Upper lobe of right lung (tissue), 1 donor: ENCODE data around the gene ZNF716. TPM values are rescaled to one million over a fixed set of nuclear protein-coding genes. Genes with fewer than 3 reads are reported as not detected.
"Not testable (repeated sequence)": the region's sequence is repeated elsewhere in the genome, so short reads cannot be mapped to it uniquely, and the experiment has no call there.

Experiments
- ATAC-seq: fragments of 200-7000 bp; cut with Tn5 transposase; one replicate; pipeline ENCODE4 v1.9.1; 2020; ENCODE audit warnings: mild to moderate bottlenecking, moderate library complexity
- DNase-seq: peaks from one replicate; pipeline ENCODE4 v3.0.0-alpha.2; 2020
- H3K27ac ChIP-seq: fragments of 200-600 bp; one replicate; pipeline ENCODE4 v1.8.0; 2022
- H3K27me3 ChIP-seq: fragments of 200-600 bp; one replicate; pipeline ENCODE4 v1.8.0; 2022; ENCODE audit warnings: mild to moderate bottlenecking
- H3K36me3 ChIP-seq: fragments of 200-600 bp; one replicate; pipeline ENCODE4 v1.8.0; 2022
- H3K4me1 ChIP-seq: fragments of 200-600 bp; one replicate; pipeline ENCODE4 v1.8.0; 2022
- H3K4me3 ChIP-seq: fragments of 200-600 bp; one replicate; pipeline ENCODE4 v1.8.0; 2022; ENCODE audit warnings: mild to moderate bottlenecking
- H3K9me3 ChIP-seq: fragments of 200-600 bp; one replicate; pipeline ENCODE4 v1.8.0; 2022
- CTCF ChIP-seq: fragments of 200-600 bp; IDR thresholded peaks from one replicate; pipeline ENCODE4 v1.8.0; 2022; ENCODE audit warnings: antibody characterized with exemption
- intact Hi-C: fragments of 100-400 bp; cut with DNase I; formaldehyde crosslinking; loops from one replicate; pipeline ENCODE4 v1.11.0; 2022
- long read RNA-seq: library from polyadenylated mRNA; unstranded; transcript quantifications from one replicate; pipeline ENCODE4 v2.0.0, GENCODE V29; 2021
- total RNA-seq: library from RNA; stranded (reverse); fragmentation: NEBNext Ultra II Directional; extraction: Animal tissue kit (Norgen Biotek cat#: 25700); gene quantifications from one replicate; pipeline ENCODE4 v1.2.1, GENCODE V29; 2021
- donor health status: DM: no; HTN: yes; CAD: no; lungs with severe emphysema.

Gene ZNF716
- not detected for total RNA-seq
- long read RNA-seq, result 0 reads

DNA sequence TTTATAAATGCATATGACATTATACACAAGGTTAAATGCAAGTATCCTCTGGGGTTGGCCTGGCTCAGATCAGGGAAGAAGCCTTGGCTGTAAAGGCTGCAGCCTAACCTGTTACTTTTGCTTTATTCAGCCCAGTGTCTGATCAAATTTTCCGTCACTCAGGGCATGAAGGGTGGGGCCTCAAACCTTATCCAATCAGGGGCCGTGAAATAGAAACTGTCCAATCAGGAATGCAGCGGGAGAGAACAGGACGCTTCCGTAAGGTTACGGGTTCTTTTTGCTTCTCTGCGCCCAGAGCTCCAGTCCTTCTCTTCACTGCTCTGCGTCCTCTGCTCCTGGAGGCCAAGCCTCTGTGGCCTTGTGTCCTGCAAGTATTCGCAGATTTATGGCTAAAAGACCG, at the start of gene ZNF716:
ZNF716 (plus strand) TSS at position 274 of the 400 bp plus-strand sequence; CDS start at position 386, 112 bp downstream.
- H3K9me3 ChIP-seq, result no peaks in the 10 kb centered on the region

DNA sequence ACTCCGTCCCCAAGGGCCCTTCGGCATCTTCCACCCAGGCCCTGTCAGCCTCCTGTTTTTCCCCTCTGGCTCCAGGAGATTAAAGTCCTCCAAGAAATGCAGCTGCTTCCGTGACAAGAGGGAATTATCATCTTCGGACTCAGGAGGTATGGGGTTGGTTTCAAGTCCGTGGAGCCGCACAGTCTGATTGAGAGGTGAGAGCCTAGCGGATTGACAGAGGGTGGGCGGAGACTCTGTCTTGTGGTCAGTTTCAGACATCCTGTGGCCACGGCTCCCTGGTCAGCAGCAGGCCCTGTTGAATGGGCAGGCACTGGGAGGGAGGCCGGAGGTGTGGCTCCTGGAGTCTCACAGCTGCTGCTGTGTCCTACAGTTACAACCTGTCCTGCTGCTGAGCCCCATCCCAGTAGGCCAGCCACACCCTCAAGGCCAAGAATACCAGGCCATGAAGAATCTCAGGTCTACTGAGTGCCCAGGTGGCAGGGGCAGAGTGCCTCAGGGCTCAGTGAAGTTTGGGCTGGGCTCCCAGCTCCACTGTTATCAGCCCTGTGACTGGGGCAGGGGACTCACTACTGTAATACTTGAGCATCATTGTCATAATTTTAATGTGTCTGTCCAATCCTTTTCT, 49.3 kb upstream of the ZNF716 start:
- no peaks in the 10 kb centered on the region for H3K4me1 ChIP-seq
- intact Hi-C loops, result no loop called here
- no peak for ATAC-seq
- H3K27ac ChIP-seq, result no peak overlapping the region
- H3K4me3 ChIP-seq, result no peak overlapping the region
- no peaks in the 10 kb centered on the region for H3K27me3 ChIP-seq
- no peaks in the 10 kb centered on the region for H3K36me3 ChIP-seq
- no peak for TF ChIP-seq CTCF
- peaks cover 3% of the 10 kb centered on the region for H3K9me3 ChIP-seq
- DNase-seq, result no peak

More for the DNA sequence above, at the start of gene ZNF716:
- H3K27me3 ChIP-seq, result no peaks in the 10 kb centered on the region
- DNase-seq (no peak), ATAC-seq (no peak)
- H3K36me3 ChIP-seq, result no peaks in the 10 kb centered on the region
- intact Hi-C loops, result no loop called here
- H3K27ac ChIP-seq, result no peak within 1 kb of the TSS
- no peak within 1 kb of the TSS for H3K4me3 ChIP-seq
- no peaks in the 10 kb centered on the region for H3K4me1 ChIP-seq
- TF ChIP-seq CTCF, result no peak

DNA sequence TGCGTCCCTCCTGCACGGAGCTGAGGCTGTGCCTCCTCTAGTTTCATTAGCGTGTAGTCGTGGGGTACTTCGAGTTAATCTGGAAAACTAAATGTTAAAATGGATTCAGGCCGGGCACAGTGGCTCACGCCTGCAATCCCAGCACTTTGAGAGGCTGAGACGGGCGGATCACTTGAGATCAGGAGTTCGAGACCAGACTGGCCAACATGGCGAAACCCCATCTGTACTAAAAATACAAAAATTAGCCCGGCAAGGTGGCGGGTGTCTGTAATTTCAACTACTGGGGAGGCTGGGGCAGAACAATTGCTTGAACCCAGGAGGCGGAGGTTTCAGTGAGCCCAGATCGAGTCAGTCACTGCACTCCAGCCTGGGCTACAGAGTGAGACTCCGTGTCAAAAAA, 46.9 kb upstream of the ZNF716 start:
- DNase-seq, H3K9me3 ChIP-seq, intact Hi-C loops, H3K36me3 ChIP-seq, H3K4me3 ChIP-seq, H3K27me3 ChIP-seq, ATAC-seq, H3K4me1 ChIP-seq, H3K27ac ChIP-seq: not testable (repeated sequence)

GRCh38 chr7:57403601-57404342, 46.2 kb upstream of the ZNF716 start:
- H3K4me3 ChIP-seq, result peak overlapping the region; percentile 36
- H3K4me1 ChIP-seq, result no peaks in the 10 kb centered on the region
- peak; percentile 75 for DNase-seq
- no peak overlapping the region for H3K27ac ChIP-seq
- H3K9me3 ChIP-seq, result no peaks in the 10 kb centered on the region
- ATAC-seq, result peak; percentile 87
- intact Hi-C loops, result no loop called here
- no peaks in the 10 kb centered on the region for H3K27me3 ChIP-seq
- no peak for TF ChIP-seq CTCF
- no peaks in the 10 kb centered on the region for H3K36me3 ChIP-seq

DNA sequence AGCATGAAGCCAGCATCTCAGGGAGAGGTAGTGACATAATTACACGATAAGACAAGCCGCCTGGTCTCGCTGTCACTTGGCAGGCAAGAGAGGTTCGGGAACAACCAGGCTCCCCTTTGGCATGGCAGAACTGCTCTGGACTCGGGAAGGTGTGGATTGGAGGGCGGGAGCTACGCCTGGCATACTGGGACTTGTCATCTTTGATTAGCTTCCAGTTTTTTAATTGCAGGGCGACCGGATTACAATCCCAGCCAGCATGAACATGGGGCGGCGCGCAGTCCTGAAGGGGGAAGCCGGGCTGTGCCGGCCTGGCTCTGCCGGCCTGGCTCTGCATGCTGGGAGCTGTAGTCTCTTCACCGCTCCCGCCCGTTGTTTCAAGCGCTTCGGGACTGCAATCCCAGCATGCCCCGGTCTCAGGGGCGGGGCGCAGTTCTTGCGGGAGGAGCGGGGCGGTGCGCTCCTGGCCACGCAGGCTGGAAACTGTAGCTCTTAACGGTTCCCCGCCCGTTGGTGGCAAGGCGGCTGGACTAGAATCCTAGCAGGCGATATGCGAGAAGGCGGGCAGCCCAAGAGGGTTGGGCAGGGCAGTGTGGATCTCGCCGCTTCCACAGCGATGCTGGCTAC, 45.5 kb upstream of the ZNF716 start:
- H3K4me1 ChIP-seq, result no peaks in the 10 kb centered on the region
- no peak for TF ChIP-seq CTCF
- no peaks in the 10 kb centered on the region for H3K9me3 ChIP-seq
- no peaks in the 10 kb centered on the region for H3K27me3 ChIP-seq
- no peak overlapping the region for H3K27ac ChIP-seq
- intact Hi-C loops, result no loop called here
- ATAC-seq (peak; percentile 91), DNase-seq (peak; percentile 73)
- H3K4me3 ChIP-seq, result peak overlapping the region; percentile 36
- no peaks in the 10 kb centered on the region for H3K36me3 ChIP-seq

- ATAC-seq, result peak; percentile 32
- Histone ChIP-seq H3K9me3 (no peaks in the 10 kb centered on the region), H3K27me3 (no peaks in the 10 kb centered on the region), H3K4me3 (peak overlapping the region; percentile 36), H3K36me3 (no peaks in the 10 kb centered on the region), H3K4me1 (no peaks in the 10 kb centered on the region), H3K27ac (no peak overlapping the region)
- no peak for TF ChIP-seq CTCF
- DNase-seq, result no peak
- intact Hi-C loops, result no loop called here
These were observed 45.0 kb upstream of the ZNF716 start for GRCh38 chr7:57404967-57405421.
